GM23248 (cell line): ENCODE measurements around the gene TEX51.

Experiments
- EZH2 ChIP-seq: fragments of 200-600 bp; sonication (generic); IDR thresholded peaks from 2 replicates; pipeline ENCODE4 v1.6.1; 2018; ENCODE audit warnings: antibody characterized with exemption, mild to moderate bottlenecking; ENCODE audit not compliant: insufficient read depth, poor library complexity, severe bottlenecking
- EZH2phosphoT487 ChIP-seq: fragments of 200-600 bp; sonication (generic); IDR thresholded peaks from 2 replicates; pipeline ENCODE4 v1.6.1; 2018; ENCODE audit warnings: antibody characterized with exemption, moderate library complexity, mild to moderate bottlenecking, low read depth; ENCODE audit not compliant: insufficient read depth

DNA sequence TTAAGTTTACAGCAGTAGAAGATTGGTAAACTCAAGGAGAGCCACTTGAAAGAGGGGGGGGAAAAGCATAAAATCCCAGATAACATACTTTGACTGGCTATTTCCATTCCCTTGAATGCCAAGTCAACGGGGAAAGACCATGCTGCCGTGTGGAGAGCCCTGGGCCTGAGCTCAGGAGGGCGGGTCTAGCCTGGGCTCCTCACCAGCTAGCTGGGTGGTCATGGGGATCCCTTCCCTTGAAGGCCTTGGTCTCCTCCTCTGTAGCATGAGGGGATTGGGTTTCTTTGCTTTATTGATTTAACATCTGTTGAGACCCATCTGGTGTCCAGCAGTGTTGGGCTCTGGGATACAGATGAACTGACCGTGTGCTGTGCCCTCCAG lies 35.0 kb downstream of the TEX51 start:
- TF ChIP-seq EZH2 (no peak), EZH2phosphoT487 (no peak)
